Measurements from ENCODE around the gene GARS1.

DNA sequence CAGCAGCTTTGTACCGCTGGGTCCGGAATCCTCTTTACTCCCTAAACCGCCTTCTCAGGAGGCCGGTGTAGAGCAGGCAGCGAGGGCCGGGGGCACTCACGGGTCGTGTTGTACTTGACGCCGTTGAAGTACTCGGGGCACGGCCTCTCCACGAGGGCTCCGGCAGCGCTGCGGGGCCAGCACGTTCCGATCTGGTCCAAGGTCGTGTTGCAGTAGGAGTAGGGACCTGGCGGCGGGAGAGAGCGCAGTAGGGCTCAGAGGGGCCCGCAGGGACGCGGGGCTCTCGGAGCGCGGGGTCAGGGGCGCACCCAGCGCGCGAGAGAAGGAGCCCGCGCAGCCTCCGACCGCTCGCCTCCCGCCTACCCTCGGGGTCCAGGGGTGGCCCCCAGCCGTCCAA lies 87.1 kb downstream of the GARS1 start:
- TF ChIP-seq, protein P1, sequence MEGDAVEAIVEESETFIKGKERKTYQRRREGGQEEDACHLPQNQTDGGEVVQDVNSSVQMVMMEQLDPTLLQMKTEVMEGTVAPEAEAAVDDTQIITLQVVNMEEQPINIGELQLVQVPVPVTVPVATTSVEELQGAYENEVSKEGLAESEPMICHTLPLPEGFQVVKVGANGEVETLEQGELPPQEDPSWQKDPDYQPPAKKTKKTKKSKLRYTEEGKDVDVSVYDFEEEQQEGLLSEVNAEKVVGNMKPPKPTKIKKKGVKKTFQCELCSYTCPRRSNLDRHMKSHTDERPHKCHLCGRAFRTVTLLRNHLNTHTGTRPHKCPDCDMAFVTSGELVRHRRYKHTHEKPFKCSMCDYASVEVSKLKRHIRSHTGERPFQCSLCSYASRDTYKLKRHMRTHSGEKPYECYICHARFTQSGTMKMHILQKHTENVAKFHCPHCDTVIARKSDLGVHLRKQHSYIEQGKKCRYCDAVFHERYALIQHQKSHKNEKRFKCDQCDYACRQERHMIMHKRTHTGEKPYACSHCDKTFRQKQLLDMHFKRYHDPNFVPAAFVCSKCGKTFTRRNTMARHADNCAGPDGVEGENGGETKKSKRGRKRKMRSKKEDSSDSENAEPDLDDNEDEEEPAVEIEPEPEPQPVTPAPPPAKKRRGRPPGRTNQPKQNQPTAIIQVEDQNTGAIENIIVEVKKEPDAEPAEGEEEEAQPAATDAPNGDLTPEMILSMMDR (IDR thresholded peaks at IDR 0.05; ENCODE audit: low read length) = no peak
- TF ChIP-seq EZH2 (IDR thresholded peaks at IDR 0.05; ENCODE audit: borderline replicate concordance, low read length) = no peak
